Lung (tissue), 12 donors: ENCODE data around the gene CELSR1. TPM values are rescaled to one million over a fixed set of nuclear protein-coding genes. Genes with fewer than 3 reads are reported as not detected.

ENCODE experiments used
- ATAC-seq: fragments of 200-7000 bp; cut with Tn5 transposase; one replicate; pipeline ENCODE4 v1.9.1; 2020; ENCODE audit warnings: moderate number of reproducible peaks; ENCODE audit not compliant: insufficient read depth, low FRiP score
- DNase-seq, 3 donors: peaks; one replicate each; pipeline ENCODE4 v3.0.0-alpha.2; 2013 to 2017
- H3K27ac ChIP-seq, 2 donors: one replicate each; pipeline ENCODE4 v1.5.1; 2013; ENCODE audit warnings: mild to moderate bottlenecking in 2 of 2, moderate library complexity in 2 of 2, control low read depth in 1 of 2, inconsistent platforms in 1 of 2, low read depth in 1 of 2, low read length in 1 of 2
- H3K27me3 ChIP-seq, 3 donors: one replicate each; pipeline ENCODE4 v1.5.1; 2013; ENCODE audit warnings: low read length in 2 of 3; ENCODE audit not compliant: control insufficient read depth in 3 of 3, insufficient read depth in 3 of 3
- H3K36me3 ChIP-seq, 4 donors: one replicate each; pipeline ENCODE4 v1.5.1; 2013; ENCODE audit warnings: low read length in 4 of 4, mild to moderate bottlenecking in 1 of 4, moderate library complexity in 1 of 4; ENCODE audit not compliant: control insufficient read depth in 4 of 4, insufficient read depth in 4 of 4
- H3K4me1 ChIP-seq, 5 donors: one replicate each; pipeline ENCODE4 v1.5.1; 2013; ENCODE audit warnings: low read length in 5 of 5, mild to moderate bottlenecking in 2 of 5, moderate library complexity in 1 of 5; ENCODE audit not compliant: control insufficient read depth in 5 of 5, insufficient read depth in 5 of 5
- H3K4me3 ChIP-seq: one replicate; pipeline ENCODE4 v1.5.1; 2013; ENCODE audit warnings: mild to moderate bottlenecking, control low read depth, moderate library complexity
- H3K9ac ChIP-seq, 2 donors: one replicate each; pipeline ENCODE4 v1.5.1; 2013; ENCODE audit warnings: low read length in 2 of 2, control low read depth in 1 of 2; ENCODE audit not compliant: insufficient read depth in 1 of 2
- H3K9me3 ChIP-seq, 4 donors: one replicate each; pipeline ENCODE4 v1.5.1; 2013; ENCODE audit warnings: low read length in 3 of 4, mild to moderate bottlenecking in 1 of 4, moderate library complexity in 1 of 4; ENCODE audit not compliant: control insufficient read depth in 4 of 4, insufficient read depth in 3 of 4
- CTCF ChIP-seq: IDR thresholded peaks from 2 replicates; pipeline ENCODE4 v1.5.1; 2012; ENCODE audit warnings: mild to moderate bottlenecking; ENCODE audit errors: control extremely low read depth, extremely low read depth
- WGBS, 2 donors: extraction: QIAGEN DNeasy Blood & Tissue Kit; methylation state at CpG; one replicate each; pipeline ENCODE4 v1.1.7; 2013; 5-methylcytosine and 5-hydroxymethylcytosine counted together
- polyA plus RNA-seq, 2 donors: library from polyadenylated mRNA; stranded (reverse); fragments of 200-250 nt; gene quantifications; one replicate each; pipeline ENCODE4 v1.2.1, GENCODE V29; 2013
- total RNA-seq, 2 donors: library from RNA; depleted of rRNA in 1 of 2; stranded (reverse); fragments of >200 nt in 1 of 2; gene quantifications; one replicate each; pipeline ENCODE4 v1.2.1, GENCODE V29; 2014 to 2021
- donor health status: control.
- donor health status: control.
- donor health status: Bipolar disorder and iron deficiency.
- donor health status: healthy.
- donor health status: DM: yes; HTN: yes; CAD: no.

CELSR1 gene
- total and polyA plus RNA-seq, 4 donors = 14.0 to 65.9 (median 32.7) TPM

GRCh38 chr22:46320716-46321386 lies 216.6 kb downstream of the CELSR1 start:
- TF ChIP-seq CTCF = no peak
- no peak overlapping the region for H3K9ac ChIP-seq
- no peak overlapping the region for H3K27ac ChIP-seq
- H3K4me3 ChIP-seq = no peak overlapping the region
- H3K4me1 ChIP-seq = no peaks in the 10 kb centered on the region
- 95 to 97% methylated on average over 20 of the region's 20 CpGs for WGBS, 2 donors
- no peaks in the 10 kb centered on the region for H3K9me3 ChIP-seq
- peaks cover 0 to 29% (median 4%) of the 10 kb centered on the region in 4 donors for H3K36me3 ChIP-seq
- no peaks in the 10 kb centered on the region for H3K27me3 ChIP-seq
- ATAC-seq (no peak), DNase-seq (no peak)

GRCh38 chr22:46320166-46320710 lies 217.2 kb downstream of the CELSR1 start:
- Histone ChIP-seq H3K4me3 (no peak overlapping the region), H3K4me1 (no peaks in the 10 kb centered on the region), H3K36me3 (peaks cover 0 to 29% (median 2%) of the 10 kb centered on the region in 4 donors), H3K27ac (no peak overlapping the region), H3K9ac (no peak overlapping the region), H3K9me3 (no peaks in the 10 kb centered on the region), H3K27me3 (no peaks in the 10 kb centered on the region)
- ATAC-seq (no peak), DNase-seq (no peak)
- 91 to 93% methylated on average over 14 of the region's 14 CpGs for WGBS, 2 donors
- TF ChIP-seq CTCF = no peak

GRCh38 chr22:46319319-46319718 lies 218.1 kb downstream of the CELSR1 start:
- 96 to 97% methylated on average over 10 of the region's 10 CpGs for WGBS, 2 donors
- H3K27me3 ChIP-seq = no peaks in the 10 kb centered on the region
- TF ChIP-seq CTCF = no peak
- no peak overlapping the region for H3K9ac ChIP-seq
- H3K27ac ChIP-seq = no peak overlapping the region
- no peaks in the 10 kb centered on the region for H3K9me3 ChIP-seq
- ATAC-seq = no peak
- H3K4me1 ChIP-seq = no peaks in the 10 kb centered on the region
- peaks cover 0 to 29% (median 2%) of the 10 kb centered on the region in 4 donors for H3K36me3 ChIP-seq
- H3K4me3 ChIP-seq = no peak overlapping the region
- DNase-seq = no peak
